Activated T-helper 1 cell treated with anti-CD3 and anti-CD28 coated beads, Interleukin-12 subunit alpha, Interleukin-12 subunit beta, Interleukin-2, Interleukin-4 antibody, amounts not matched to agents 30 ng/mL and 10 ng/mL and 1 ng/mL, durations not matched to agents 14 hours and 24 hours and 36 hours (primary cell): ENCODE data around the gene FBN1. TPM values are rescaled to one million over a fixed set of nuclear protein-coding genes. Genes with fewer than 3 reads are reported as not detected.

Experiments used
- DNase-seq: peaks from one replicate; pipeline ENCODE4 v3.0.0; 2021; ENCODE audit warnings: low spot score
- H3K27ac Mint-ChIP-seq: one replicate; pipeline ENCODE4 v1.8.0; 2021; ENCODE audit warnings: mild to moderate bottlenecking, mixed read lengths
- H3K27me3 Mint-ChIP-seq: one replicate; pipeline ENCODE4 v1.8.0; 2022; ENCODE audit warnings: mild to moderate bottlenecking, moderate library complexity, mixed read lengths; ENCODE audit not compliant: insufficient read depth
- H3K36me3 Mint-ChIP-seq: one replicate; pipeline ENCODE4 v1.8.0; 2021; ENCODE audit warnings: low read depth, mixed read lengths
- H3K4me1 Mint-ChIP-seq: one replicate; pipeline ENCODE4 v1.8.0; 2021; ENCODE audit warnings: low read depth, mixed read lengths
- H3K4me3 Mint-ChIP-seq: one replicate; pipeline ENCODE4 v1.8.0; 2021; ENCODE audit warnings: mild to moderate bottlenecking, moderate library complexity, mixed read lengths
- H3K9me3 Mint-ChIP-seq: one replicate; pipeline ENCODE4 v1.8.0; 2021; ENCODE audit warnings: mixed read lengths
- intact Hi-C: fragments of 100-400 bp; cut with micrococcal nuclease; formaldehyde crosslinking; loops from one replicate; pipeline ENCODE4 v1.15.1; 2024
- total RNA-seq: library from RNA; stranded (reverse); gene quantifications from 2 replicates; pipeline ENCODE4 v1.2.3, GENCODE V29; 2022

The FBN1 gene
- total RNA-seq, 1 donor from 2014 or later: 0.47 TPM

GRCh38 chr15:48388016-48388851 is 257.3 kb downstream of the FBN1 start:
- DNase-seq: no peak
- no peaks in the 10 kb centered on the region for H3K36me3 Mint-ChIP-seq
- no peaks in the 10 kb centered on the region for H3K9me3 Mint-ChIP-seq
- H3K4me3 Mint-ChIP-seq: no peak overlapping the region
- peaks cover 9% of the 10 kb centered on the region for H3K27me3 Mint-ChIP-seq
- no peaks in the 10 kb centered on the region for H3K4me1 Mint-ChIP-seq
- H3K27ac Mint-ChIP-seq: no peak overlapping the region
- intact Hi-C loops: no loop called here

DNA sequence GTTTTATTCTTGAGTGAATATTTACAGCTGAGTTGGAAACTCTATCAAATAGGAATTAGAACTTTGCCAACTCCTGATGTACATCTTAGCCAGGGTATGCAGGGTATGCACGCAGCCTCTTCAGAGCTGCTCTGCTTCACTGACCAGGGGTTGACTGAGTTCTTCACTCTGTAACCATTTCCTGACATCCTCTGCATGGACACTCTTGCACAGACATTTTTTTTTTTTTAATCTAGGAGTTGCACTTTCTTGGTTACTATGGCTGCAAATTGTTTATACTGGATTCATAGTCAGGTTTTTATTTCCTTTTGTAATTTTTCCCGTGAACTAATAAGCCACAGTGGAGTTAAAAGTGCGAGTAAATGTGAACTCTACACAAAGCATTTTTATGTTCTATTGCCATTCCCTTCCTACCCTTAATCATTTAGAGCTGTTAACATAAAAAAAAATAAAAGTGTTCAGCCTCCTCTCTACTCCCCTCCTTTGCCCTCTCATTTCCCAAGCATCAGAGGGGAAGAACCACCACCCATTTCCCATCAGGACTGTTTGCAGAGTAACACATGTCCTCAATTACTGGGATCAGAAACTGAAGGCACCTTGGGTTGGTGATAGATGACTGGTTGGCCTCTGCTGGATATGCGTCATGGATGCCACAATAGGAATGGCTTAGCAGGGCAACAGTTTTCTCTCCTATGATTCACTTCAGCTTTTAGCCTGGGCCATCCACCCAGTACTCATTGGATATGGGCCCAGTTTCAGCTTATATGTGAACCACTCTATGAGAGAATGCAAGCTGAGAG is 260.3 kb downstream of the FBN1 start:
- Mint-ChIP-seq H3K36me3 (no peaks in the 10 kb centered on the region), H3K9me3 (no peaks in the 10 kb centered on the region), H3K4me1 (no peaks in the 10 kb centered on the region), H3K27me3 (peaks cover 9% of the 10 kb centered on the region), H3K4me3 (no peak overlapping the region), H3K27ac (no peak overlapping the region)
- no peak for DNase-seq
- intact Hi-C loops: no loop called here

DNA sequence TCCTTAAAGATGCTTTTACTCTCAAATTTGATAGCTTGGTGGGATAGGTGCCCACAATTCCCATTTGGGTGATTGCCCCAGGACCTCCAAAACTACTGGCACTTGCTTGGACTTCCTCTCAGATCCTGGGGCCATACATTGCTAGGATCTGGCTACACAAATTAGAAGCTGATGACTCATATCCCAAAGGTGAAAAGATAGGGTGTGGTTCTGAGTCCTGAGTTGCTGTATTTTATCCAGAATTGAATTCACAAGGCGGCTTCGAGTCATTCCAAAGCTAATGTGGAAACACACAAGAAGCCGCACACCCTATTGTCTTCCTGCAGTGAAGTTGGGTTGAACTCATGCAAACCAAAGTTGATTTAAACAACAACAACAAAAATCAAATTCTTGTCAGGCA is 260.9 kb downstream of the FBN1 start:
- no peak for DNase-seq
- Mint-ChIP-seq H3K36me3 (no peaks in the 10 kb centered on the region), H3K27me3 (peaks cover 7% of the 10 kb centered on the region), H3K4me3 (no peak overlapping the region), H3K9me3 (no peaks in the 10 kb centered on the region), H3K27ac (no peak overlapping the region), H3K4me1 (no peaks in the 10 kb centered on the region)
- intact Hi-C loops: no loop called here

DNA sequence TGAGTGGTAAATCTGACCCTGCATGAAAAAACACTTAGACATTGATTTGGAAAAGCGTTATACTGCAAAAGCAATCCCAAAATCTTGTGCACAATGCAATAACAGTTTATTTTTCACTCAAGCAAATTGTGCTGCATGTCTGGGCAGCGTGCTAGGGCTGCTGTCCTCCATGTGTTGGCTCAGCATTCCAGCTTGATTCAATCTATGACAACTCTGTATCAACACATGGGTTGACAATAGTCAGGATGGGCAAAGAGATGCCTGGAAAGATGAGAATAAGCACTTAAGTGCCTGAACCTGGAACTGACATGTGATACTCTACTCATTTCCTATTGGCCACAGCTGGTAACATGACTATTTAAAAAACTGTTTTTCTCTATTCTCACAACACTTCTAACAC is 262.5 kb downstream of the FBN1 start:
- Mint-ChIP-seq H3K4me3 (no peak overlapping the region), H3K9me3 (no peaks in the 10 kb centered on the region), H3K36me3 (no peaks in the 10 kb centered on the region), H3K27ac (no peak overlapping the region), H3K4me1 (no peaks in the 10 kb centered on the region), H3K27me3 (peaks cover 5% of the 10 kb centered on the region)
- intact Hi-C loops: no loop called here
- DNase-seq: no peak

DNA sequence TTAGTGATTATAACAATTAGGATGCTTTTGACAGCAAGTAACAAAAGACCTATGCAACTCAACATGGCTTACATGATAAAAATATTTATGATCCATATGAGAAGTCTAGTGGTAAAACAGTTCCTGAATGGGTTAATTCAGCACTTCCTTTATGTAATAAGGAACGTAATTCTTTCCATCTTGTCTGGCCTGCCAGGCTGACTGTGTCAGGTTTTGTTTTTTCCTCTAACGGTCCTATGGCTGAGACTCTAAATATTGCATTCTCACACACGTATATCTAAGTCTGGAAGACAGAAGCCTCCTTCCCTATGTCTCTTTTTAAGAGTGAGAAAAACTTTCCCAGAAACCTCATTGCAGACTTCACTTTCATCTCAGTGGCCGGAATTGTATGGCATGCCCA is 263.6 kb downstream of the FBN1 start:
- H3K4me1 Mint-ChIP-seq: no peaks in the 10 kb centered on the region
- H3K36me3 Mint-ChIP-seq: no peaks in the 10 kb centered on the region
- no peak overlapping the region for H3K27ac Mint-ChIP-seq
- intact Hi-C loops: no loop called here
- no peak for DNase-seq
- H3K9me3 Mint-ChIP-seq: no peaks in the 10 kb centered on the region
- peaks cover 5% of the 10 kb centered on the region for H3K27me3 Mint-ChIP-seq
- no peak overlapping the region for H3K4me3 Mint-ChIP-seq

- no peaks in the 10 kb centered on the region for H3K4me1 Mint-ChIP-seq
- H3K4me3 Mint-ChIP-seq: no peak overlapping the region
- no peaks in the 10 kb centered on the region for H3K9me3 Mint-ChIP-seq
- peaks cover 7% of the 10 kb centered on the region for H3K27me3 Mint-ChIP-seq
- H3K36me3 Mint-ChIP-seq: no peaks in the 10 kb centered on the region
- DNase-seq: no peak
- no peak overlapping the region for H3K27ac Mint-ChIP-seq
- intact Hi-C loops: no loop called here
Measured at GRCh38 chr15:48380198-48380597, 265.3 kb downstream of the FBN1 start.

- no peak overlapping the region for H3K27ac Mint-ChIP-seq
- H3K4me3 Mint-ChIP-seq: no peak overlapping the region
- H3K36me3 Mint-ChIP-seq: no peaks in the 10 kb centered on the region
- intact Hi-C loops: no loop called here
- DNase-seq: no peak
- H3K9me3 Mint-ChIP-seq: no peaks in the 10 kb centered on the region
- no peaks in the 10 kb centered on the region for H3K4me1 Mint-ChIP-seq
- H3K27me3 Mint-ChIP-seq: peaks cover 16% of the 10 kb centered on the region
Measured at GRCh38 chr15:48375767-48376166, 269.7 kb downstream of the FBN1 start.

DNA sequence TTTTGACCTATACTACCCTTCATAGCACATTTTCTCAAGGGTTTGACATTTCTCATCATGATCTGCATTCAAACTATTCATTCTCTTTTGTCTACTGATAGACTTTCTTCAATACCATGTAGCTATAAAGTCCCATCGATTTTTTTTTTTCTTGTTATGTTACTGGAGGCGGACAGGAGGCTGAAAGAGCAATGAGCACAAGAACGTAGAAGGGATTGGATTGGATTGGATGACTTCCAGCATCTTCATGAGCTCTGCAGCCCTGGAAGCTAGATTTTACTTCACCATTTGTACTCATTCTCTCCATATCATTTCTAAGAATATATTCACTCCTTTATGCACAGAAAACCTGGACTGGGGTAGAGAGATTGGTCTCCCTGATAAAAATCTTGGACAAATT is 271.0 kb downstream of the FBN1 start:
- H3K27me3 Mint-ChIP-seq: peaks cover 16% of the 10 kb centered on the region
- H3K4me1 Mint-ChIP-seq: no peaks in the 10 kb centered on the region
- no peak overlapping the region for H3K27ac Mint-ChIP-seq
- no peaks in the 10 kb centered on the region for H3K36me3 Mint-ChIP-seq
- DNase-seq: no peak
- H3K9me3 Mint-ChIP-seq: no peaks in the 10 kb centered on the region
- no peak overlapping the region for H3K4me3 Mint-ChIP-seq
- intact Hi-C loops: no loop called here

- Mint-ChIP-seq H3K36me3 (no peaks in the 10 kb centered on the region), H3K27ac (no peak overlapping the region), H3K27me3 (peaks cover 16% of the 10 kb centered on the region), H3K9me3 (no peaks in the 10 kb centered on the region), H3K4me1 (no peaks in the 10 kb centered on the region), H3K4me3 (no peak overlapping the region)
- intact Hi-C loops: no loop called here
- DNase-seq: no peak
Measured at GRCh38 chr15:48373821-48374451, 271.6 kb downstream of the FBN1 start.

- Mint-ChIP-seq H3K27ac (no peak overlapping the region), H3K27me3 (peaks cover 23% of the 10 kb centered on the region), H3K9me3 (no peaks in the 10 kb centered on the region), H3K36me3 (no peaks in the 10 kb centered on the region), H3K4me3 (no peak overlapping the region), H3K4me1 (no peaks in the 10 kb centered on the region)
- intact Hi-C loops: no loop called here
- no peak for DNase-seq
Measured at GRCh38 chr15:48371961-48372360, 273.5 kb downstream of the FBN1 start.

GRCh38 chr15:48371550-48371949 is 274.0 kb downstream of the FBN1 start:
- Mint-ChIP-seq H3K4me3 (no peak overlapping the region), H3K36me3 (no peaks in the 10 kb centered on the region), H3K4me1 (no peaks in the 10 kb centered on the region), H3K27me3 (peaks cover 27% of the 10 kb centered on the region), H3K9me3 (no peaks in the 10 kb centered on the region), H3K27ac (no peak overlapping the region)
- DNase-seq: no peak
- intact Hi-C loops: no loop called here

- H3K27ac Mint-ChIP-seq: no peak overlapping the region
- peaks cover 28% of the 10 kb centered on the region for H3K27me3 Mint-ChIP-seq
- H3K9me3 Mint-ChIP-seq: no peaks in the 10 kb centered on the region
- no peaks in the 10 kb centered on the region for H3K36me3 Mint-ChIP-seq
- intact Hi-C loops: no loop called here
- H3K4me1 Mint-ChIP-seq: no peaks in the 10 kb centered on the region
- no peak overlapping the region for H3K4me3 Mint-ChIP-seq
- no peak for DNase-seq
Measured at GRCh38 chr15:48370460-48370859, 275.0 kb downstream of the FBN1 start.

GRCh38 chr15:48367483-48367882 is 278.0 kb downstream of the FBN1 start:
- Mint-ChIP-seq H3K27ac (no peak overlapping the region), H3K4me3 (no peak overlapping the region), H3K4me1 (no peaks in the 10 kb centered on the region), H3K27me3 (peaks cover 23% of the 10 kb centered on the region), H3K9me3 (no peaks in the 10 kb centered on the region), H3K36me3 (no peaks in the 10 kb centered on the region)
- no peak for DNase-seq
- intact Hi-C loops: no loop called here
